ENCODE data around the gene CEACAM6.
A peak's percentile ranks its signal among the peaks of the same experiment; 100 is the strongest.
"Not testable (repeated sequence)": the region's sequence is repeated elsewhere in the genome, so short reads cannot be mapped to it uniquely, and the experiment has no call there.

Gene CEACAM6

GRCh38 chr19:41787055-41787454 lies 31.7 kb downstream of the CEACAM6 start:
- no peak overlapping the region for H3K27ac ChIP-seq
- no peak for TF ChIP-seq CTCF (IDR thresholded peaks at IDR 0.05)
- no peak for DNase-seq (ENCODE audit: low spot score)
- no peak overlapping the region for H3K4me3 ChIP-seq

GRCh38 chr19:41788518-41788917 lies 33.2 kb downstream of the CEACAM6 start:
- H3K27ac ChIP-seq; DNase-seq (ENCODE audit: low spot score); H3K4me3 ChIP-seq: not testable (repeated sequence)

- H3K27ac ChIP-seq; H3K4me3 ChIP-seq; DNase-seq (ENCODE audit: low spot score): not testable (repeated sequence)
Measured at GRCh38 chr19:41789053-41789452, 33.7 kb downstream of the CEACAM6 start.

GRCh38 chr19:41792513-41793413 lies 37.4 kb downstream of the CEACAM6 start:
- no peak overlapping the region for H3K4me3 ChIP-seq
- TF ChIP-seq CTCF (IDR thresholded peaks at IDR 0.05) = no peak
- DNase-seq (ENCODE audit: low spot score) = no peak
- no peak overlapping the region for H3K27ac ChIP-seq

GRCh38 chr19:41793414-41793727 lies 38.0 kb downstream of the CEACAM6 start:
- no peak for TF ChIP-seq CTCF (IDR thresholded peaks at IDR 0.05)
- H3K4me3 ChIP-seq = no peak overlapping the region
- DNase-seq (ENCODE audit: low spot score) = no peak
- H3K27ac ChIP-seq = no peak overlapping the region

- peak; percentile 77 for TF ChIP-seq CTCF (IDR thresholded peaks at IDR 0.05)
- Histone ChIP-seq H3K27ac (no peak overlapping the region), H3K4me3 (no peak overlapping the region)
- DNase-seq (ENCODE audit: low spot score) = no peak
Measured at GRCh38 chr19:41795031-41795461, 39.7 kb downstream of the CEACAM6 start.

GRCh38 chr19:41796362-41796761 lies 41.0 kb downstream of the CEACAM6 start, which contains the start of gene CEACAM3:
CEACAM3 (plus strand) TSS chr19:41796587; CDS start chr19:41796678, 91 bp downstream.
- TF ChIP-seq CTCF (IDR thresholded peaks at IDR 0.05) = no peak
- no peak for DNase-seq (ENCODE audit: low spot score)
- H3K27ac ChIP-seq = no peak within 1 kb of the TSS
- no peak within 1 kb of the TSS for H3K4me3 ChIP-seq

- H3K27ac ChIP-seq = no peak overlapping the region
- H3K4me3 ChIP-seq = no peak overlapping the region
Measured at GRCh38 chr19:41796901-41797300, 41.6 kb downstream of the CEACAM6 start.

More at GRCh38 chr19:41796901-41797300, 41.6 kb downstream of the CEACAM6 start:
- no peak for DNase-seq (ENCODE audit: low spot score)
- TF ChIP-seq CTCF (IDR thresholded peaks at IDR 0.05) = no peak

Data from coronary artery (tissue), 2 donors.